ENCODE measurements around the gene BCAP31. TPM values are rescaled to one million over a fixed set of nuclear protein-coding genes. Genes with fewer than 3 reads are reported as not detected.
A peak's percentile ranks its signal among the peaks of the same experiment; 100 is the strongest.

The BCAP31 gene
- total RNA-seq, 2 donors from 2014 or later = 115 to 170 TPM

DNA sequence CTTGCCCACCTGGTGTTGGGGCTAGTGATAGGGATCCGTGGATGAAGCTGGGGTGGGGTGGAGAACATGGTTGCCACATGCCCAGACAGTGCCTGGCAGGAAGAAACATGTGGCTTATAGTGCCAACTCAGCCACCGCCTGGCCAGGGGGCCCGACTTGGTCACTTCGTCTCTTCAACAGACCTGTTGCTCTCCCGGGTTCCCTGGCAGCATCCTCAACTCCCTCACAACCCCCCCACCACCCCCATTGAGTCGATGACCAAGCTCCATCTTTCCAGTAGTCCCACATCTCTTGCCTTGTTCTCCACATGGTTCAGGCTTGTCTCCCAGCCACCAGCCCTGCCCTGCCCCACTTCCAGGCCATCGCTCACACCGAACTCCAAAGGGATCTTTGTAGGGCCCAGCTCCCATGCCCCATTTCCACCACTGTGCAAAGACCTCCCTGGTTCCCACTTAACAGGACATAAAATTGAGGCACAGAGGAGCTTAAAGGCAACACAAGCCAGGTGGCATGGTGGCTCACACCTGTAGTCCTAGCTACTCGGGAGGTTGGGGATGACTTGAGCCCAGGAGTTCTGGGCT lies 58.4 kb downstream of the BCAP31 start:
- H3K4me1 Mint-ChIP-seq = peaks cover 7% of the 10 kb centered on the region
- H3K36me3 Mint-ChIP-seq (ENCODE audit: low read depth) = no peaks in the 10 kb centered on the region
- peaks cover 4% of the 10 kb centered on the region for H3K27me3 Mint-ChIP-seq
- no peak overlapping the region for H3K27ac Mint-ChIP-seq
- no peak for ATAC-seq (replicated peaks)
- no peak overlapping the region for H3K4me3 Mint-ChIP-seq
- no peaks in the 10 kb centered on the region for H3K9me3 Mint-ChIP-seq

DNA sequence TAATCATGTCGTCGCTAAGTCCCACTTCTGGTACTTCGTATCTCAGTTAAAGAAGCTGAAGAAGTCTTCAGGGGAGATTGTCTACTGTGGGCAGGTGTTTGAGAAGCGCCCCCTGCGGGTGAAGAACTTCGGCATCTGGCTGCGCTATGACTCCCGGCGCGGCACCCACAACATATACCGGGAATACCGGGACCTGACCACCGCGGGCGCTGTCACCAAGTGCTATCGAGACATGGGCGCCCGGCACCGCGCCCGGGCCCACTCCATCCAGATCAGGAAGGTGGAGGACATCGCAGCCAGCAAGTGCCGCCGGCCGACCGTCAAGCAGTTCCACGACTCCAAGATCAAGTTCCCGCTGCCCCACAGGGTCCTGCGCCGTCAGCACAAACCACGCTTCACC lies 61.9 kb downstream of the BCAP31 start:
- Mint-ChIP-seq H3K4me3 (peak overlapping the region; percentile 33), H3K27me3 (peaks cover 4% of the 10 kb centered on the region)

DNA sequence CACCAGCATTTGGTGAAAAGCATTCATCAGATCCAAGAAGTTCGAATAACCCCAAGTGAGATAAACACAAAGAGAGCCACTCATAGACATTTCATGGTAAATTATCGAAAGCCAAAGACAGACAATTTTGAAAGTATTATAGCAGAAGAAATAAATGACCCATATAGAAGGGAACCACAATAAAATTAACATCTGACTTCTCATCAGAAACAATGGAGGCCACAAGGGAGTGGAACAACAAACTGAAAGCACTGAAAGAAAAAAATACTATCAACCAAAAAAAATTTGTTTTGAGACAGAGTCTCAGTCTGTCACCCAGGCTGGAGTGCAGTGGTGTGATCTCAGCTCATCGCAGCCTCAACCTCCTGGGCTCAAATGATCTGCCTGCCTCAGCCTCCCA lies 64.9 kb downstream of the BCAP31 start:
- Mint-ChIP-seq H3K4me1 (no peaks in the 10 kb centered on the region), H3K27me3 (peaks cover 4% of the 10 kb centered on the region), H3K4me3 (no peak overlapping the region), H3K27ac (no peak overlapping the region), H3K36me3 (ENCODE audit: low read depth) (no peaks in the 10 kb centered on the region), H3K9me3 (no peaks in the 10 kb centered on the region)
- no peak for ATAC-seq (replicated peaks)

More for the DNA sequence above, 61.9 kb downstream of the BCAP31 start:
- H3K4me1 Mint-ChIP-seq = no peaks in the 10 kb centered on the region
- H3K9me3 Mint-ChIP-seq = no peaks in the 10 kb centered on the region
- no peaks in the 10 kb centered on the region for H3K36me3 Mint-ChIP-seq (ENCODE audit: low read depth)
- no peak for ATAC-seq (replicated peaks)
- H3K27ac Mint-ChIP-seq = no peak overlapping the region

DNA sequence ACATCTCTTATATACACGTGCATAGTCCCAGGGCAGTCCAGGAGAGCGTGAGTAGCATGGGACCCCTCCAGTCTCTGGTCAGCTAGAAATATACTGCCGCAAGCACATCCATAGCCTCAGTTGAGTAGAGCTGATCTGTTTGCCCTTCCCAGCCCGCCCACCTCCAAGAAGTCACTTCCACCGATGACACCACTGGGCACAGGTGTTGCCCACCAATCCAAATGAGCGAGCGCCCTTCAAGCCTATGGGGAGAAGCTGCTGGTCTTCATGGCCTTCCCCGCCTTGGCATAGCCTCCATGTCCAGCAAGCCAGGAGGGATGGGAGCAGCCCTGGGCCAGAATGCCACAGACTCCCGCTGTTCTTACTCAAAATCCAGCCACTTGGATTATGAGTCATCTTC lies 67.0 kb downstream of the BCAP31 start:
- H3K4me3 Mint-ChIP-seq = no peak overlapping the region
- no peaks in the 10 kb centered on the region for H3K36me3 Mint-ChIP-seq (ENCODE audit: low read depth)
- no peak for ATAC-seq (replicated peaks)
- no peak overlapping the region for H3K27ac Mint-ChIP-seq
- H3K9me3 Mint-ChIP-seq = no peaks in the 10 kb centered on the region
- H3K4me1 Mint-ChIP-seq = no peaks in the 10 kb centered on the region
- H3K27me3 Mint-ChIP-seq = peaks cover 4% of the 10 kb centered on the region

DNA sequence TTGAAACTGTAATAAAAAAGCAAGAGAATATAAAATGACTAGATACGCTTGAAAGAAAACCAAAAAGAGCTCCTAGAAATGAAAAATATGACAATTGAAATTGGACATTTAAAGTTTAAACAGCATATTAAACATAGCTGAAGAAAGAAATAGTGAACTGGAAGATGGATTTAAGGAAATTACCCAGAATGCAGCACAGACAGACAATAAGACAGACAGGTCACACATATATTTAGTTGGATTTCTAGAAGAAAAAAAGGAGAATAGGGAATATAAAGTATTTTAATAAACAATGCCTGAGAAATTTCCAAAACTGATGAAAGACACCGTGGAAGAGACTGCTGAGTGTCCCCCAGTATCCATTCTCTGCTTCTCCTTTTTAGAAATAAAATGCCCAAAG lies 70.6 kb downstream of the BCAP31 start:
- H3K9me3 Mint-ChIP-seq = no peaks in the 10 kb centered on the region
- no peaks in the 10 kb centered on the region for H3K4me1 Mint-ChIP-seq
- H3K27ac Mint-ChIP-seq = no peak overlapping the region
- H3K4me3 Mint-ChIP-seq = no peak overlapping the region
- H3K27me3 Mint-ChIP-seq = no peaks in the 10 kb centered on the region
- no peaks in the 10 kb centered on the region for H3K36me3 Mint-ChIP-seq (ENCODE audit: low read depth)
- ATAC-seq (replicated peaks) = no peak

DNA sequence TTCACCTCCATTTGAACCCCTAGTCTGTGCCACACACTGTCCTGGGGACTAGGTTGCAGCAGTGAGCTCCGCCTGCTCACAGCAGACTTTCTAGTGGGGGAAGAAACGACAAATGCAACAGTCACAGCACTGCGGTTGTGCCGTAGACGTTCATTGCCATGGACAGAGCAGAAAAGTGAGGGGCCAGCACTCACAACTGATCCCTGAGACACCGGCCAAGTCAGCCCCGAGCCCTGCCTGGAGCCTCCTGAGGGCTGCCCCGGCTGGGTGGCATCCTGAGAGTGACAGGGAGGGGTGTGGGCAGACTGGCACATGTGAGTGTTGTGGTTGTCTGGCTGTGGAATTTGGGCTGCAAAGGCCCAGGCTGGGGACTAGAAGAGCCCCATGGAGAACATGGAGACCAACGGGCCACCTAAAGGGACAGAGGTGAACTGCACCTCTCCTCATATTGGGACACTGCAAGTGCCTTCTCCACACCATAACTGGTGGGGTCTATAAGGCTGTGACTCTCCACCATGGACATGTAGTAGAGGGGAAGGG lies 72.6 kb downstream of the BCAP31 start:
- Mint-ChIP-seq H3K27ac (no peak overlapping the region), H3K4me3 (no peak overlapping the region), H3K4me1 (no peaks in the 10 kb centered on the region), H3K36me3 (ENCODE audit: low read depth) (no peaks in the 10 kb centered on the region), H3K27me3 (no peaks in the 10 kb centered on the region), H3K9me3 (no peaks in the 10 kb centered on the region)
- no peak for ATAC-seq (replicated peaks)

DNA sequence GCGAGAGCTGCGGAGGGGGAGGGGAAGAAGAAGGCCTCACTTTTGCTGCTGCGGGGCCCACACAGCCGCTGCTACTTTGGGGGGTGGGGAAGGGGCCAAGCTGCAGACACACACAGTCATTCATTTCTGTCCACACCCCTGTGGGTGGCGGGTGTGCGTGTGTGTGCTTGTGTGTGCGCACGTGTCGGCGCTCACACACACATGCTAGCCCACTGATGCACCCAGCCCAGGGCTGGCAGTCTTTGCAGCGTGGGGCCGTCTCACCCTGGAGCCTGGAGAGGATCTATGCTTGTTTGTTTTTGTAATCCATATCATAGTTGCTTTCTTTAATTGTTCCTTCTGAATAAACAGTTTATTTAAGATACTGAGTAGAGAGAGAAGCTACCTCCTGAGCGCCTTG lies 73.2 kb downstream of the BCAP31 start:
- no peaks in the 10 kb centered on the region for H3K9me3 Mint-ChIP-seq

More for the DNA sequence above, 73.2 kb downstream of the BCAP31 start:
- ATAC-seq (replicated peaks) = no peak
- Mint-ChIP-seq H3K36me3 (ENCODE audit: low read depth) (no peaks in the 10 kb centered on the region), H3K4me1 (no peaks in the 10 kb centered on the region), H3K27me3 (peaks cover 3% of the 10 kb centered on the region), H3K27ac (no peak overlapping the region), H3K4me3 (no peak overlapping the region)

Other genes with a start within 250 kb of the BCAP31 start
- gene BGN, start 229.4 kb downstream of the BCAP31 start, total RNA-seq = not detected
- not detected for gene ATP2B3, start 206.7 kb downstream of the BCAP31 start, total RNA-seq
- gene CCNQ, start 125.2 kb downstream of the BCAP31 start, total RNA-seq = 10 to 100 TPM in 1 of 2 donors, 1 to 10 TPM in 1; 9.1 to 26.4 TPM
- gene DUSP9, start 77.2 kb downstream of the BCAP31 start, total RNA-seq = under 1 TPM in 1 of 2 donors, not detected in 1; 0.13 TPM
- 10 to 100 TPM in 1 of 2 donors, 1 to 10 TPM in 1; 1.6 to 16.7 TPM for gene PNCK, start 50.6 kb downstream of the BCAP31 start, total RNA-seq
- gene SLC6A8, start 36.5 kb downstream of the BCAP31 start, total RNA-seq = 10 to 100 TPM in 1 of 2 donors, 1 to 10 TPM in 1; 1.1 to 26.1 TPM
- 1 to 10 TPM; 6.7 to 9.4 TPM for gene ABCD1, start 469 bp upstream of the BCAP31 start, total RNA-seq
- 1 to 10 TPM in 1 of 2 donors, under 1 TPM in 1; 0.45 to 7.9 TPM for gene PLXNB3, start 39.9 kb upstream of the BCAP31 start, total RNA-seq
- not detected for gene SRPK3, start 56.7 kb upstream of the BCAP31 start, total RNA-seq
- 10 to 100 TPM; 62.0 to 82.2 TPM for gene IDH3G, start 70.0 kb upstream of the BCAP31 start, total RNA-seq
- gene SSR4, start 70.3 kb upstream of the BCAP31 start, total RNA-seq = 100 to 1,000 TPM; 150 to 152 TPM
- gene PDZD4, start 106.2 kb upstream of the BCAP31 start, total RNA-seq = 1 to 10 TPM; 1.3 to 8.0 TPM
- 1 to 10 TPM; 2.3 to 2.4 TPM for gene L1CAM, start 161.8 kb upstream of the BCAP31 start, total RNA-seq
- under 1 TPM in 1 of 2 donors, not detected in 1; 0.32 TPM for gene AVPR2, start 180.3 kb upstream of the BCAP31 start, total RNA-seq
- 100 to 1,000 TPM; 105 to 147 TPM for gene ARHGAP4, start 201.9 kb upstream of the BCAP31 start, total RNA-seq
- 100 to 1,000 TPM in 1 of 2 donors, 10 to 100 TPM in 1; 74.7 to 146 TPM for gene NAA10, start 210.7 kb upstream of the BCAP31 start, total RNA-seq
- gene RENBP, start 220.3 kb upstream of the BCAP31 start, total RNA-seq = 1 to 10 TPM; 4.7 to 4.9 TPM
- gene HCFC1, start 247.4 kb upstream of the BCAP31 start, total RNA-seq = 100 to 1,000 TPM in 1 of 2 donors, 10 to 100 TPM in 1; 85.5 to 134 TPM
- 1 to 10 TPM; 7.1 to 7.8 TPM for gene TMEM187, start 248.4 kb upstream of the BCAP31 start, total RNA-seq